ENCODE data around the gene PPM1F.

Gene PPM1F

GRCh38 chr22:21933413-21933812 lies 19.2 kb downstream of the PPM1F start:
- peaks cover 18% of the 10 kb centered on the region for H3K4me1 ChIP-seq (ENCODE audit: insufficient read depth, low read length)
- no peaks in the 10 kb centered on the region for H3K9me3 ChIP-seq (ENCODE audit: low read length)
- H3K27ac ChIP-seq (ENCODE audit: low read depth, low read length), result no peak overlapping the region
- no peak overlapping the region for H3K4me3 ChIP-seq (ENCODE audit: low read depth in 1 of 2, low read length in 2 of 2)
- H3K9ac ChIP-seq (ENCODE audit: low read length), result no peak overlapping the region
- peaks cover 52% of the 10 kb centered on the region for H3K36me3 ChIP-seq (ENCODE audit: insufficient read depth, low read length)
- no peaks in the 10 kb centered on the region for H3K27me3 ChIP-seq (ENCODE audit: control insufficient read depth in 1 of 2, insufficient read depth in 2 of 2, low read length in 2 of 2)

- H3K9me3 ChIP-seq (ENCODE audit: low read length), result no peaks in the 10 kb centered on the region
- H3K4me3 ChIP-seq (ENCODE audit: low read depth in 1 of 2, low read length in 2 of 2), result no peak overlapping the region
- no peaks in the 10 kb centered on the region for H3K27me3 ChIP-seq (ENCODE audit: control insufficient read depth in 1 of 2, insufficient read depth in 2 of 2, low read length in 2 of 2)
- no peak overlapping the region for H3K27ac ChIP-seq (ENCODE audit: low read depth, low read length)
- no peak overlapping the region for H3K9ac ChIP-seq (ENCODE audit: low read length)
- H3K4me1 ChIP-seq (ENCODE audit: insufficient read depth, low read length), result peaks cover 12% of the 10 kb centered on the region
- peaks cover 52% of the 10 kb centered on the region for H3K36me3 ChIP-seq (ENCODE audit: insufficient read depth, low read length)
Observed at GRCh38 chr22:21932347-21932746, 20.3 kb downstream of the PPM1F start.

- Histone ChIP-seq H3K36me3 (ENCODE audit: insufficient read depth, low read length) (peaks cover 52% of the 10 kb centered on the region), H3K27me3 (ENCODE audit: control insufficient read depth in 1 of 2, insufficient read depth in 2 of 2, low read length in 2 of 2) (no peaks in the 10 kb centered on the region), H3K4me3 (ENCODE audit: low read depth in 1 of 2, low read length in 2 of 2) (no peak overlapping the region), H3K9ac (ENCODE audit: low read length) (no peak overlapping the region), H3K27ac (ENCODE audit: low read depth, low read length) (no peak overlapping the region), H3K4me1 (ENCODE audit: insufficient read depth, low read length) (no peaks in the 10 kb centered on the region), H3K9me3 (ENCODE audit: low read length) (no peaks in the 10 kb centered on the region)
Observed at GRCh38 chr22:21931056-21931455, 21.6 kb downstream of the PPM1F start.

GRCh38 chr22:21929253-21929652 lies 23.4 kb downstream of the PPM1F start:
- no peaks in the 10 kb centered on the region for H3K9me3 ChIP-seq (ENCODE audit: low read length)
- no peak overlapping the region for H3K4me3 ChIP-seq (ENCODE audit: low read depth in 1 of 2, low read length in 2 of 2)
- no peaks in the 10 kb centered on the region for H3K27me3 ChIP-seq (ENCODE audit: control insufficient read depth in 1 of 2, insufficient read depth in 2 of 2, low read length in 2 of 2)
- no peaks in the 10 kb centered on the region for H3K4me1 ChIP-seq (ENCODE audit: insufficient read depth, low read length)
- no peak overlapping the region for H3K27ac ChIP-seq (ENCODE audit: low read depth, low read length)
- H3K36me3 ChIP-seq (ENCODE audit: insufficient read depth, low read length), result peaks cover 47% of the 10 kb centered on the region
- no peak overlapping the region for H3K9ac ChIP-seq (ENCODE audit: low read length)

- no peak overlapping the region for H3K27ac ChIP-seq (ENCODE audit: low read depth, low read length)
- H3K36me3 ChIP-seq (ENCODE audit: insufficient read depth, low read length), result peaks cover 39% of the 10 kb centered on the region
- H3K4me3 ChIP-seq (ENCODE audit: low read depth in 1 of 2, low read length in 2 of 2), result no peak overlapping the region
- H3K9ac ChIP-seq (ENCODE audit: low read length), result no peak overlapping the region
- no peaks in the 10 kb centered on the region for H3K9me3 ChIP-seq (ENCODE audit: low read length)
- no peaks in the 10 kb centered on the region for H3K27me3 ChIP-seq (ENCODE audit: control insufficient read depth in 1 of 2, insufficient read depth in 2 of 2, low read length in 2 of 2)
- no peaks in the 10 kb centered on the region for H3K4me1 ChIP-seq (ENCODE audit: insufficient read depth, low read length)
Observed at GRCh38 chr22:21928048-21928447, 24.6 kb downstream of the PPM1F start.

- Histone ChIP-seq H3K27ac (ENCODE audit: low read depth, low read length) (no peak overlapping the region), H3K9me3 (ENCODE audit: low read length) (no peaks in the 10 kb centered on the region), H3K36me3 (ENCODE audit: insufficient read depth, low read length) (peaks cover 31% of the 10 kb centered on the region), H3K4me1 (ENCODE audit: insufficient read depth, low read length) (no peaks in the 10 kb centered on the region), H3K4me3 (ENCODE audit: low read depth in 1 of 2, low read length in 2 of 2) (no peak overlapping the region), H3K9ac (ENCODE audit: low read length) (no peak overlapping the region), H3K27me3 (ENCODE audit: control insufficient read depth in 1 of 2, insufficient read depth in 2 of 2, low read length in 2 of 2) (no peaks in the 10 kb centered on the region)
Observed at GRCh38 chr22:21927174-21927823, 25.3 kb downstream of the PPM1F start.

GRCh38 chr22:21926728-21927127 lies 25.9 kb downstream of the PPM1F start:
- Histone ChIP-seq H3K27ac (ENCODE audit: low read depth, low read length) (no peak overlapping the region), H3K27me3 (ENCODE audit: control insufficient read depth in 1 of 2, insufficient read depth in 2 of 2, low read length in 2 of 2) (no peaks in the 10 kb centered on the region), H3K4me3 (ENCODE audit: low read depth in 1 of 2, low read length in 2 of 2) (no peak overlapping the region), H3K36me3 (ENCODE audit: insufficient read depth, low read length) (peaks cover 28% of the 10 kb centered on the region), H3K9ac (ENCODE audit: low read length) (no peak overlapping the region), H3K9me3 (ENCODE audit: low read length) (no peaks in the 10 kb centered on the region), H3K4me1 (ENCODE audit: insufficient read depth, low read length) (no peaks in the 10 kb centered on the region)

GRCh38 chr22:21923163-21923561 lies 29.5 kb downstream of the PPM1F start:
- Histone ChIP-seq H3K36me3 (ENCODE audit: insufficient read depth, low read length) (no peaks in the 10 kb centered on the region), H3K27me3 (ENCODE audit: control insufficient read depth in 1 of 2, insufficient read depth in 2 of 2, low read length in 2 of 2) (no peaks in the 10 kb centered on the region), H3K27ac (ENCODE audit: low read depth, low read length) (no peak overlapping the region), H3K4me1 (ENCODE audit: insufficient read depth, low read length) (no peaks in the 10 kb centered on the region), H3K4me3 (ENCODE audit: low read depth in 1 of 2, low read length in 2 of 2) (no peak overlapping the region), H3K9me3 (ENCODE audit: low read length) (no peaks in the 10 kb centered on the region), H3K9ac (ENCODE audit: low read length) (no peak overlapping the region)

- Histone ChIP-seq H3K9me3 (ENCODE audit: low read length) (no peaks in the 10 kb centered on the region), H3K9ac (ENCODE audit: low read length) (no peak overlapping the region), H3K27ac (ENCODE audit: low read depth, low read length) (no peak overlapping the region), H3K27me3 (ENCODE audit: control insufficient read depth in 1 of 2, insufficient read depth in 2 of 2, low read length in 2 of 2) (no peaks in the 10 kb centered on the region), H3K4me1 (ENCODE audit: insufficient read depth, low read length) (peaks cover 1% of the 10 kb centered on the region), H3K36me3 (ENCODE audit: insufficient read depth, low read length) (no peaks in the 10 kb centered on the region), H3K4me3 (ENCODE audit: low read depth in 1 of 2, low read length in 2 of 2) (no peak overlapping the region)
Observed at GRCh38 chr22:21922370-21923162, 30.1 kb downstream of the PPM1F start.

- no peaks in the 10 kb centered on the region for H3K36me3 ChIP-seq (ENCODE audit: insufficient read depth, low read length)
Observed at GRCh38 chr22:21921729-21922128, 30.9 kb downstream of the PPM1F start.

GRCh38 chr22:21921184-21921721 lies 31.4 kb downstream of the PPM1F start:
- no peak overlapping the region for H3K9ac ChIP-seq (ENCODE audit: low read length)
- H3K4me1 ChIP-seq (ENCODE audit: insufficient read depth, low read length), result peaks cover 10% of the 10 kb centered on the region
- no peak overlapping the region for H3K27ac ChIP-seq (ENCODE audit: low read depth, low read length)
- no peak overlapping the region for H3K4me3 ChIP-seq (ENCODE audit: low read depth in 1 of 2, low read length in 2 of 2)
- H3K27me3 ChIP-seq (ENCODE audit: control insufficient read depth in 1 of 2, insufficient read depth in 2 of 2, low read length in 2 of 2), result no peaks in the 10 kb centered on the region
- no peaks in the 10 kb centered on the region for H3K9me3 ChIP-seq (ENCODE audit: low read length)
- H3K36me3 ChIP-seq (ENCODE audit: insufficient read depth, low read length), result no peaks in the 10 kb centered on the region

More at GRCh38 chr22:21921729-21922128, 30.9 kb downstream of the PPM1F start:
- Histone ChIP-seq H3K27me3 (ENCODE audit: control insufficient read depth in 1 of 2, insufficient read depth in 2 of 2, low read length in 2 of 2) (no peaks in the 10 kb centered on the region), H3K9ac (ENCODE audit: low read length) (no peak overlapping the region), H3K9me3 (ENCODE audit: low read length) (no peaks in the 10 kb centered on the region), H3K27ac (ENCODE audit: low read depth, low read length) (no peak overlapping the region), H3K4me1 (ENCODE audit: insufficient read depth, low read length) (peaks cover 10% of the 10 kb centered on the region), H3K4me3 (ENCODE audit: low read depth in 1 of 2, low read length in 2 of 2) (no peak overlapping the region)
